GM12865 (cell line): ENCODE measurements around the gene PTCD2.
A peak's percentile ranks its signal among the peaks of the same experiment; 100 is the strongest.
"Not testable (repeated sequence)": the region's sequence is repeated elsewhere in the genome, so short reads cannot be mapped to it uniquely, and the experiment has no call there.

Source experiments
- DNase-seq: peaks from one replicate; pipeline ENCODE4 v3.0.0; 2010; ENCODE audit warnings: low read depth
- H3K4me3 ChIP-seq: 2 replicates; pipeline ENCODE4 v1.5.1; 2011; ENCODE audit warnings: mild to moderate bottlenecking, low read depth, low read length, control low read depth
- TF ChIP-seq, protein P1 (sequence below): IDR thresholded peaks from 2 replicates; pipeline ENCODE4 v1.5.1; 2011; ENCODE audit warnings: low read length, control low read depth, low read depth, inconsistent platforms; ENCODE audit not compliant: insufficient read depth; ENCODE audit errors: missing control alignments

The PTCD2 gene

DNA sequence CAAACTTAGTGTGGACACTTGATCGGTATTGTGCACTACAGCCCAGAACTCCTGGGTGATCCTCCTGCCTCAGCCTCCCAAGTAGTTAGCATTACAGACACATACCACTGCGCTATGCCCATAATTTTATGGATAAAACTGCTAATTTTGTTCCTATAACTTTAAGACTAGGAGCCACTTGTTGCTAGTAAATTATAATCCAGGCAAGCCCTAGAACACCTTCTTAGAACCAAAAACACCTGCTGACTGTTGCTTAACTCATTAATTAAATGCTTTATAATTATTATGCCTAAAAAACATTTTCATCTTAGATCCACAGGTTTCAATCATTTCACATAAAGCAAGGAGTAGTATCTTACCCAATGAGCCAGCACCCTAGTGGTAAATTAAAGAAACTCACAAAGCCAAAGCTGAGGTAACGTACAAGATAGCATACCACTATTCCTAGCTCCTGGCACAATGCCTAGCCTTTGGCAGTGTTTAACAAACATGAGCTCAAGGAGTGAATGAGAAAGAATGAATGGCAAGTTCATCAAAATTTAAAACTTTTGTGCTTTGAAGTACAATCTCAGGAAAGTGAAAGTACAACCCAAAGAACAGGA lies 5.5 kb upstream of the PTCD2 start:
- H3K4me3 ChIP-seq, result no peak overlapping the region
- TF ChIP-seq, protein P1, sequence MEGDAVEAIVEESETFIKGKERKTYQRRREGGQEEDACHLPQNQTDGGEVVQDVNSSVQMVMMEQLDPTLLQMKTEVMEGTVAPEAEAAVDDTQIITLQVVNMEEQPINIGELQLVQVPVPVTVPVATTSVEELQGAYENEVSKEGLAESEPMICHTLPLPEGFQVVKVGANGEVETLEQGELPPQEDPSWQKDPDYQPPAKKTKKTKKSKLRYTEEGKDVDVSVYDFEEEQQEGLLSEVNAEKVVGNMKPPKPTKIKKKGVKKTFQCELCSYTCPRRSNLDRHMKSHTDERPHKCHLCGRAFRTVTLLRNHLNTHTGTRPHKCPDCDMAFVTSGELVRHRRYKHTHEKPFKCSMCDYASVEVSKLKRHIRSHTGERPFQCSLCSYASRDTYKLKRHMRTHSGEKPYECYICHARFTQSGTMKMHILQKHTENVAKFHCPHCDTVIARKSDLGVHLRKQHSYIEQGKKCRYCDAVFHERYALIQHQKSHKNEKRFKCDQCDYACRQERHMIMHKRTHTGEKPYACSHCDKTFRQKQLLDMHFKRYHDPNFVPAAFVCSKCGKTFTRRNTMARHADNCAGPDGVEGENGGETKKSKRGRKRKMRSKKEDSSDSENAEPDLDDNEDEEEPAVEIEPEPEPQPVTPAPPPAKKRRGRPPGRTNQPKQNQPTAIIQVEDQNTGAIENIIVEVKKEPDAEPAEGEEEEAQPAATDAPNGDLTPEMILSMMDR, result no peak
- no peak for DNase-seq

DNA sequence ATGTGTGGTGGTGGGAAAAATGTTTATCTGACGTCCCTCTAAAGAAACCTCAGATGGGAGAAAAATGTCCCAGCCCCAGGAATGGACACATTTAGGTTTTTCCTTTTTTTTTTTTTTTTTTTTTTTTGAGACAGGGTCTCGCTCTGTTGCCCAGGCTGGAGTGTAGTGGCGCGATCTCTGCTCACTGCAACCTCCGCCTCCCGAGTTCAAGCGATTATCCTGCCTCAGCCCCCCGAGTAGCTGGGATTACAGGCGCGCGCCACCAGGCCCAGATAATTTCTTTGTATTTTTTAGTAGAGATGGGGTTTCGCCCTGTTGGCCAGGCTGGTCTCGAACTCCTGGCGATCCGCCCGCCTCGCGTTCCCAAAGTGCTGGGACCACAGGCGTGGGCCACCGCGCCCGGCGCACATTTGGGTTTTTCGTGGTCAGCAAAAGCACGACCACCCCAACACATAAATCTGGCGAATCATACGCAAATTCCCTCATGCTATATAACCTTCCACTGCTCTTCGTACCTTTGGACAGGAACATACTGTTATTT lies 668 bp upstream of the PTCD2 start:
- peak overlapping the region; percentile 100 for H3K4me3 ChIP-seq
- not testable (repeated sequence) for DNase-seq

DNA sequence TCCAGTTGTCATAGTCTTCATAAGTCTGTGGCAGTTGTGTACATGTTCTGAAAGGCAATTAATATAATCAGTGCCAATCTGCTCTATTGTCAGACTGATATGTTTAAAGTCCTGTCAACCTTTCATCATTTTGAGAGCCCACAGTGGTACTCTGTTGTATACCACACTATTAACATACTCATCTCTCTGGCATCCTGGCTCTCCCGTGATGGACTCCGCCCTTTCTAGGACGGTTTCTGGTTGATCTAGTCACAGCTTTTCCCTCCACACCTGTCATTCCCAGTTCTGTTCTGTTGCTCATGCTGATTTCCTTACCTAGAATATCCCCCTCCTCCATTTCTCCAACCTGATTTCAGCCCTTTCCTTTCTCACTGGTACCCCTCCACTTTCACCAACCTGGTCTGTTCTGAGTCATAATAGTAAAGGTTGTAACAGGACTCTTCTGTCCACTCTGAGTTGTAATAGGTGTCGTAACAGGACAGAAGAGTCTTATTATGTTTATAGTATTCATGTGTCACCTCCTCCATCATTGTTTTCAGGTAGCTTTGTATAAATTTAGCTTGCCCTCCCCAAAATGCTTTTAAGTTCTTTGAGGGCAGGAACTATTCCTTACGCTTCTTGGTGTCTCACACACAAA lies 4.1 kb downstream of the PTCD2 start:
- no peak for DNase-seq
- H3K4me3 ChIP-seq, result no peak overlapping the region
- TF ChIP-seq, protein P1, result no peak

DNA sequence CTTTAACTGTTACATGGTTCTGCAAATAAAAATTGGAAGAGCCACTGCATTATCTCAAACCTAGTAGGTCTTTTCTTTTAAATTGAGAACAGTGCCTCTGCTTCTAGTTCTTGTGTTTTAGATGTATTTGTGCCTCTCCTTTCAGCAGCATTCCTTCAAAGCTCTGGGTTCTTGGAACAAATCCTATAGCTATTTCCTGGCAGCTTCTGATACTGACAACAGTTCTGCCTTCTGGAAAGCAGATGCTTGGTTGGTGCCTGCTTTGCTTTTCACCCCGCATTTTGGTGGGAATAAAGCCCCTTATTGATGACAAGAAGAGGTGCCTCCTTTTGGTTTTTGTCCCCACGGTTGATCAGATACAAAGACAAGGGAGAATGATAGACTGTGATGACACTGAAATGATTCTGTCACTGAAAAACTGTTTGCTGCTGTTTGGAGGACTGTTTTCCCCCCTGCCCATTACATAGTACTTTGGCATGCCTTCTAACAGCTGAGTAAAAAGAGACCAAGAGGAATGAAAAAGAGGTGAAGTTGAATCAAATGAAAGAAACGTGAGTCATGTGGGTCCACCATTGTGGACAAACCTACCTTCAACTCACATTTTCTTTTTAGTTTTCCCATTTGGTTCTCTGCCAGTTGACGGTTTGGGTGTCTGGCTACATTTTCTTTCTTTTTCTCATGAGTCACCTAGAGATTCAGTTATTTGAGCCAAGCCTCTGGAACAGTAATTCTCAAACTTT lies 5.6 kb downstream of the PTCD2 start:
- DNase-seq, result no peak
- H3K4me3 ChIP-seq, result no peak overlapping the region
- TF ChIP-seq, protein P1, result no peak

DNA sequence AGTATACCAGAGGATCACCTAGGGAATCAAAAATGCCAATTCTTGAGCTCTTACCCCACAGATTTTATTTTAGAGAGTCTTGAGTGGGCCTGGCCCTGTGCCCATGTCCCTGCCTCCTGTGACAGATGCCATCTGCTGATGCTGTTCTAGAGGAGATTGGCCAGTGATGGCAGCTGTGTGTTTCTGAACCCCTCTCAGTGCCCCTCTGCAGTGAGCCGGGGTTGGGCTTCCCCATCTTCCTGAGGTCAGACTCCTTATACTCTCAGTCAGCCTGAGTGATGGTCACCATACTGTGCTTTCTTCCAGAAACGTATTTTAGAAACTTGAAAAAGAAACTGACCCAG lies 6.1 kb downstream of the PTCD2 start:
- TF ChIP-seq, protein P1, result no peak
- DNase-seq, result no peak

DNA sequence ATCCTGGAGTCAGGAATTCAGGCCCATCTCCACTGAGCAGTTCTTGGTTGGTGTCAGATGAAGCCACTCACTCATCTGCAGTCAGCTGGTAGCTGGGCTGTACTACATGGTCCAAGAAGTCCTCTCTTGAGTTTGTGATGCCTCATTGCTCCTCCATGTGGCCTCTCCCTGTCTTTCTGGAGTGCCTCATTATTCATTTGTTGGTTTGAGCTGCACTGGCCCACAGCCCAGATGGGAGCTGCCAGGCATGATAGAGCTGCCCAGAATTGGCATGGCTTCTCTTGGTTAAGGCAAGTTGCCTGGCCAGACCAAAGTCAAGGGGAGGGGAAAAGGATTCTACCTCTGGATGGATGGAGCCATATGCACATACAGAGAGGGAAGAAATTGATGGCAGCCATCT lies 8.0 kb downstream of the PTCD2 start:
- no peak for DNase-seq
- TF ChIP-seq, protein P1, result no peak

More for the DNA sequence above, 6.1 kb downstream of the PTCD2 start:
- H3K4me3 ChIP-seq, result no peak overlapping the region

DNA sequence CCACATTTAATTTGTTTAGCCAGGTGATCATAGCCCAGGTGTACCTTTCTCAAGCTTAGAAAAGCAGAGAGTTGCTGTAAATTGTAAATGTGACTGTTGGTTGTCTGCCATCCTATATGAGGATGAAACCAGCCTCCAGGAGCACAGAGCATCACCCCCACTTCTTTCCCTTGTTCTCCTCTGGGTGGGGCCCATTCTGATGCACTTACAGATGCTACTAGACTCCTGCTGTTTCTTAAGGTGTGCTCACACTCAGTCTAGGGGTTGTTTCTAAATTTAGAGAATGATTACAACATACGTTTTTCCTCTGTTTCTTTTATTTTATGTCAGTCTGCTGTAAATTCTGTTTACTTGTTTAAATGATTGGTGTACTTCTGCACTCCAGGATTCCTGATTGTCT lies 10.5 kb downstream of the PTCD2 start:
- TF ChIP-seq, protein P1, result no peak
- no peak for DNase-seq
- no peak overlapping the region for H3K4me3 ChIP-seq

More for the DNA sequence above, 8.0 kb downstream of the PTCD2 start:
- H3K4me3 ChIP-seq, result no peak overlapping the region
